HG03025 (cell line): ENCODE measurements around the gene CDC42BPA.

ENCODE experiments used
- ATAC-seq: cut with Tn5 transposase; IDR thresholded peaks from one replicate; pipeline ENCODE4 v1.9.1; 2021; ENCODE audit warnings: mild to moderate bottlenecking, moderate library complexity; ENCODE audit not compliant: unreplicated experiment, low FRiP score

Gene CDC42BPA

GRCh38 chr1:226983992-226984364, 334.3 kb downstream of the CDC42BPA start:
- no peak for ATAC-seq

DNA sequence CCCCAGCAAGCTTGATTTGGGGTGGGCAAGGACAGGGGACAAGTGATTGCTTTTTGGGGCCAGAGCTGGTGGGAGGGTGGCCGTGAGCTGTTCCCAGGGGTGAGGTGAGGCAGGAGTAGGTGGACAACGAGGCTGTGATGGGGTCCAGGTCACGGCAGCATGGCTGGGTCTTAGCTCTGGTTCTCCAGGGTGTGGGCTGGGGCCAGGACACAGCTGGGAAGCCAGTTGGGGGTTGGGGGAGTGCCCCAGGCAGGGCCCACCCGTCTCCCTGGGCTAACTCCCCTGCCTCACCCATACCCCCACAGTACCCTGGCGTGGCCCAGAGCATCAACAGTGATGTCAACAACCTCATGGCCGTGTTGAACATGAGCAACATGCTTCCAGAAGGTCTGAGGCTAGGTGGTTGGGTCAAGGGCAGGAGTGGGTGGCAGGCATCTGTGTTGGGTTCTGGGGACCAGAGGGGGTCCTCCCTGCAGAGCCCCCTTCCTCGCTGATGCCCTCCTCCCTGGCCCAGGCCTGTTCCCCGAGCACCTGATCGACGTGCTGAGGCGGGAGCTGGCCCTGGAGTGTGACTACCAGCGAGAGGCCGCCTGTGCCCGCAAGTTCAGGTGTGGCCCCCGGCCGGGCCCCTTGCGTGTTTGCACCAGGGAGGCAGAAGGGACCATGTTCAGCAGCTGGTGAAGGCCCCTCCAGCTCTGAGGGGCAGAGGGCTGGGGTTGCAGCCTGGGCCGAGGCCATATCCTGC, 334.9 kb downstream of the CDC42BPA start:
- ATAC-seq, result no peak

DNA sequence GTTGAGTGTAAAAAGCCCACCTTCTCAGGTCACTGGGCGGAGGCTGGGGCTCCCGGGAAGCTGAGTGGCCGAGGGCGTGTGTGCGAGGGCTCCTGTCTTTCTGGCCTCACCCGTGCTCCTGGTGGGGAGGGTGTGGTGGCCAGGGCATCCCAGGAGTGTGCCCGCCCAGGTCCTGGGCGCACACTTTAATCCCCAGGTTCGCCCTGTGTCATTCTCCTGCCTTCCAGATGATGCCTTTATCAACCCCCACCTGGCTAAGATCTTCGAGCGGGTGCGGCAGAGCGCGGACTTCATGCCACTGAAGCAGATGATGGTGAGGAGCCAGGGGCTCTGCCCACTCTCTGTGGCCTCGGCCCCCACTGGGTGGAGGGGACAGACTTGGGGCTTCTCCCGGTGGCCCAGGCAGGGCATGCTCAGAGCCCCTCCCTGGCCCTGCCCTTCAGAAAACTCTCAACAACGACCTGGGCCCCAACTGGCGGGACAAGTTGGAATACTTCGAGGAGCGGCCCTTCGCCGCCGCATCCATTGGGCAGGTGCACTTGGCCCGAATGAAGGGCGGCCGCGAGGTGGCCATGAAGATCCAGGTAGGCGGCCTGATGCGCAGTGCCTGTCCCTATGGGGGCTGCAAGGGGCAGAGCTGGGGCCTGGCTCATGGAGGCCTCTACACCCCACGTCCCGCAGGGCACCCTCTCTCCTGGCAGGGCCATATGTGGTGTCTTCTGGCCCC, 335.7 kb downstream of the CDC42BPA start:
- no peak for ATAC-seq

DNA sequence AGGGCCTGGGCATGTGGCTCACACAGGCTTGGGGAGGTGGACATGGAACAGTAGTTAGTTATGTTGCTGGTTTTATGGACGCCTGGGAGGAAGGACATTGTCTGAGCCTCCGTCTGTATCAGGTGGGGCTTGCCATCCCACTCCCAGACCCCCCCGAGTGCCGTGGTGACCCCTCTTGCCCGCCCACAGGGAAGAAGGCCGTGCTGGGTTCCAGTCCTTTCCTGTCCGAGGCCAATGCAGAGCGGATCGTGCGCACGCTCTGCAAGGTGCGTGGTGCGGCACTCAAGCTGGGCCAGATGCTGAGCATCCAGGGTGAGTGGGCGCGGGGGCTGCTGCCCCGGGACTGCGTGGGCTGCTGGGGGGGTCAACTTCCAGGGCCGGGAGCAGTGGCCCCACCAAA, 336.5 kb downstream of the CDC42BPA start:
- ATAC-seq, result no peak

DNA sequence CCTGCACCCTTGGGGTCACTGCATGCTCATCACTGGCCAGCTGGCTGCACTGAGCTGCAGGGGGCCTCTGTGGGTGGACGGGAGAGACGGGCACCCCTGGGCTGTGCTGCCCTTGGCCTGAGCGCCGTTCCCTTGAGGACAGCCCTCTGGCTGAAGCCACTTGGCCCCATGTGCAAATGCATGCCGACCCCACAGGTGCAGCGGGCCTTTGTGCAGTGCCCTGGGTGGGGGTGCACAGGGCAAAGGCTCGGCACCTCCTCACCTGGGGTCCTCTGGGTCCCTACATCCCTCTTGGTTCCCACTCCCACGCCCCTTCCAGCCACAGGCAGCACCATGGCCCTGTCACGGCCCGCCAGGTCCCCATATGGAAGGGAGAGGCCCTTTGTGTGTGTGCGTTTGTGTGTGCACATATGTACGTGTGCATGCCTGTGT, 336.9 kb downstream of the CDC42BPA start:
- no peak for ATAC-seq

- ATAC-seq, result no peak
These were observed 337.5 kb downstream of the CDC42BPA start for GRCh38 chr1:226980565-226981385.

- no peak for ATAC-seq
These were observed 338.2 kb downstream of the CDC42BPA start for GRCh38 chr1:226980122-226980560.

- no peak for ATAC-seq
These were observed 338.7 kb downstream of the CDC42BPA start for GRCh38 chr1:226979517-226980121.

GRCh38 chr1:226979115-226979516, 339.2 kb downstream of the CDC42BPA start:
- ATAC-seq, result no peak

- no peak for ATAC-seq
These were observed 339.7 kb downstream of the CDC42BPA start for GRCh38 chr1:226978432-226979114.

DNA sequence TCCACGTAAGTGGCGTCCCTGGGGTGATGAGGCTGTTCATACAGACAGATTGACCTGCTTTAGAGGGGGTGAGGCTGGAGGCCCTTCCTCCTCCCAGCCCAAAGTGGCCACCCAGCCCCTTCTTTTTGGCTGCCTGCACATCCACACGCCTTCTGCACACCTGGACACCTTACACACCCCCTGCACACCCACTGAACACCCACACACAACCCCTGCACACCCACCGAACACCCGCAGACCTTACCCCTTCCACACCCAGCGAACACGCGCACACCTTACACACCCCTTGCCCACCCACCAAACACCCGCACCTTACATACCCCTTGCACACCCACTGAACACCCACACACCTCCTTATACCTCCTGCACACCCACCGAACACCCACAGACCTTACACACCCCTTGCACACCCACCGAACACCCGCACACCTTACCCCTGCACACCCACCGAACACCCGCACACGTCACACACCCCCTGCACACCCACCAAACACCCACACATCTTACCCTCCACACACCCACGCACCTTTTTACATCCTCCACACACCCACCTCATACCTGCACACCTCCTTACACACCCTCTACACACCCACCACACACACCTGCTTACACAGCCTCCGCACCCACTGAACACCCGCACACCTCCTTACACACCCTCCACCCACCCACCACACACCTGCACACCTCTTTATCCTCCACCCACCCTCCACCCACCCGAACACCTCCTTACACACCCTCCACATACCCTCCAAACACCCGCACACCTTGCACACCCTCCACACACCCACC, 340.5 kb downstream of the CDC42BPA start:
- no peak for ATAC-seq

DNA sequence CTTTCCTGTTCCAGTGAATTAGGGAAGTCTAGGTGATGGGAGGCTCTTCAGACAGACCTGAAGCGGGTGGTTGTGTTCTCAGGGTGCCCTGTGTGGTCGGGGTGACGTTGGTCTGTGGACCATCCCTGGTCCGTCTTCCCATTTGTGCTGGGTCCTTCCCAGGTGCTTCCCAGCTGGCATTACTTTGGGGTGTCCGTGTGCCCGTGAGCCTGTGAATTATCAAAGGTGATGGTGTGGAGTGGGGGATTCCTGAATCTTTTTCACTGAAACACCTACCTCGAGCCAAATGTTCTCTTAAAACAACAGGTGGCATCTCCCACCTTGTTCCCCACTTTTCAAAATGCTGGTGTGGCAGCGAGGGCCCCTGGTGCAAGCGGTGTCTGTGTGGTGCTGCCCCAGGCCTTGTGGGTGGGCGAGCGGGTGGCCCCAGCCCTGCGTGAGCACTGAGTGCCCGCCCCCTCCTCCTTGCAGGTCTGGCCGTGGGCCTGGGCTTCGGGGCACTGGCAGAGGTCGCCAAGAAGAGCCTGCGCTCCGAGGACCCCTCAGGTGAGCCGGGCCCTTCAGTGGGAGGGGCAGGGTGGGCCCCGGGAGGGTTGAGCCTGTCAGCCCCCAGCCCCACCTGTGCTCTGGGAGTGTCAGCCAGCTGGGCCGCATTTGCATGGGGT, 341.2 kb downstream of the CDC42BPA start:
- ATAC-seq, result no peak

- no peak for ATAC-seq
These were observed 341.9 kb downstream of the CDC42BPA start for GRCh38 chr1:226976276-226976977.

DNA sequence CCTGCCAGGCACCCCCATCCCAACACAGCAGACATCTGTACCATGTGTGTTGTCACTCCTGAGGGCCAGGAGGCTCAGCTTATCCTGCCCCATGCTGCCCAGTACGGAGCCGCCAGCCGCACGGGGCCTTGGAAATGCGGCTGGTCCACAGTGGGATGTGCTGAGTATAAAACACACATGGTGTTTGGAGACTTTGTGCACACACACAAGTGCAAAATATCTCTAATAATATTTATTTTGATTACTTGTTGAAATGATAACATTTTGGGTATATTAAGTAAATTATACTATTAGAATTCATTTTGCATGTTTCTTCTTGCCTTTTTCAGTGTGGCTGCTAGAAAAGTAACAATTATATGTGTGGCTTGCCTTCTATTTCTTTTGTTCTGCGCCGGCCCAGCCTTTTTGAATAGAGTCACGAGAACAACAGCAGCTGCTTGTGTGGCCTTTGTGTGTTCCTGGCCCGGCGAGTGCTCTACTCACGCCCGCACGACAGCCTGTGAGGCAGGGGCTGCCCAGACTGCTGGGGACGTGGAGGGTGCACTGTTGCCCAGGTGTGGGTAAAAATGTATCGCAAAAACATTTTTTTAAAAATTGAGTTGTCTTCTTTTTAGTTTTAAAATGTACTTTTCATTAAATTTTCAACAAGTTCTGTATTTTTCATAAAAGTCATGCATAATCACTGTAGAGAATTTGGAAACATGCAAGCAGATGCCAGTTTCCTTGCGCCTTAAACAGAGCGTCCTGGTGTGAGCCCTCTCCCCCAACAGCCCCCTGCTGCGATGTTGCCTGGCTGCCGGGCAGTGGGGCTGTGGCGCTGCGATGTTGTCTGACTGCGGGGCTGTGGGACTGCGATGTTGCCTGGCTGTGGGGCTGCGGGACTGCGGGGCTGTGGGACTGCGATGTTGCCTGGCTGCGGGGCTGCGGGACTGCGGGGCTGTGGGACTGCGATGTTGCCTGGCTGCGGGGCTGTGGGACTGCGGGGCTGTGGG, 342.7 kb downstream of the CDC42BPA start:
- no peak for ATAC-seq

GRCh38 chr1:226974544-226975258, 343.6 kb downstream of the CDC42BPA start:
- no peak for ATAC-seq

DNA sequence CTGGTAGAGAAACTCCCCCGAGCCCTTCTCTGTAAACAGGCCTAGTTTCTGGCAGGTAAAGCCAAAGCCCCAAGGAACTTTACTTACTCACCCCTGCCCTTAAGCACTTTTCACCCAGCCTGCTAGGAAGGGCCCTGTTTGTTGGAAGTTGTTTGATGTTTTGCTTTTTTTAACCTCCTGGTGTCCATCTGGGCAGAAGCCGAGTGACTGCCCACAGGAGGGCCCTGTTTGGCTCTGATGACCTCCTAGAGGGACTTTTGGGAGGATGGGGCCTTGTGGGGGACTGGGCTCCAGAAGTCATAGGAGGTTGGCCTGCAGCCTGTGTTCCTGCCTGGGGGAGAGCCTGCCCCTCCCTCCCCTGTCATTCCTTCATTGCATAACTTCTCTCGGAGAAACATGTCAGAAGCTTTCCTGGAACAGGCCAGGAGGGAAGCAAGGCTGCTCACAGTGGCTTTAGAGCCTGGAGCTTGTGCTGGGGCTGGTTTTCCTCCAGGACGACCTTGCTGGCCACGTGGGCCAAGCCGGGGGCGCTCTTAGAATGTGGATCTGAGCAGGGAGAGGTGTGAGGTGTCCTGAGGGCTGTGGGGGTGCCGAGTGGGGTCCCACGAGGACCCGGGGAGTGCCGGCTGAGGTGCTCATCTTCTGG, 344.3 kb downstream of the CDC42BPA start:
- ATAC-seq, result no peak
